ENCODE data around the gene CLSTN2. TPM values are rescaled to one million over a fixed set of nuclear protein-coding genes. Genes with fewer than 3 reads are reported as not detected.

Gene CLSTN2
- total RNA-seq, 1 experiment from 2014 or later, result 0.68 TPM

DNA sequence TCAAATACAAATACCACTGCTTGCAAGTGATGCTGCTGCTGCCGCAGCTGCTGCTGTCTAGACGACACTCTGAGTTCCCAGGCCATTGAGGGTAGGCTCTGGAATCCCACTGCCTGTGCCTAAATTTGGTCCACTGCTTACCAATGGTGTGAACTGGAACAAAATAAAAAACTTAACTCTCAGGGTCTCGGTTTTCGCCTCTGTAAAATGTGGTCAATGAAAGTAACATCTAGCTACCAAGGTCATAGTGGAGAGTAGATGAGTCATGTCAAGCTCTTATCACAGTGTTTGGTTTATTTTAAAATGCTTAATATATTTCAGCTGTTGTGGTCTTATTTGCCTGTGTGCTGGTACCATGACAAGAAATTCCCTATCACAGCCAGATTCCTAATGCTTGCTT is 299.3 kb downstream of the CLSTN2 start:
- Histone ChIP-seq H3K27me3 (ENCODE audit: insufficient read depth, low read length) (no peaks in the 10 kb centered on the region), H2AFZ (ENCODE audit: low read length) (no peak overlapping the region), H3K9me3 (ENCODE audit: control insufficient read depth, low read depth, low read length) (peaks cover 1% of the 10 kb centered on the region), H4K8ac (replicated peaks; ENCODE audit: insufficient read length, low read depth, low read length) (no peak overlapping the region), H3K4me2 (ENCODE audit: insufficient read depth, insufficient read length, low read length) (no peak overlapping the region), H3K18ac (ENCODE audit: insufficient read length, low read depth, low read length) (no peak overlapping the region), H4K20me1 (ENCODE audit: control insufficient read depth, insufficient read depth, insufficient read length) (no peaks in the 10 kb centered on the region), H4K91ac (ENCODE audit: insufficient read length, low read depth, low read length) (no peak overlapping the region), H3K4ac (ENCODE audit: low read depth, low read length) (no peak overlapping the region), H3T11ph (ENCODE audit: low read length) (no peak overlapping the region), H3K23me2 (ENCODE audit: insufficient read length, low read depth, low read length, poor library complexity, severe bottlenecking) (no peaks in the 10 kb centered on the region), H2BK20ac (ENCODE audit: low read depth, low read length, poor library complexity, severe bottlenecking) (no peak overlapping the region), H3K4me1 (ENCODE audit: insufficient read depth, low read length) (no peaks in the 10 kb centered on the region), H3K14ac (ENCODE audit: insufficient read depth, low read length) (no peak overlapping the region), H2AK5ac (ENCODE audit: insufficient read length, low read length) (no peak overlapping the region), H2BK5ac (ENCODE audit: insufficient read length, low read length) (no peak overlapping the region), H3K27ac (ENCODE audit: insufficient read length, low read depth, low read length) (no peak overlapping the region), H3K79me1 (ENCODE audit: insufficient read depth, low read depth, low read length, poor library complexity, severe bottlenecking) (no peaks in the 10 kb centered on the region), H3K79me2 (ENCODE audit: insufficient read depth, low read length) (no peaks in the 10 kb centered on the region), H4K5ac (ENCODE audit: insufficient read length, low read depth, low read length) (no peak overlapping the region), H2BK12ac (ENCODE audit: insufficient read length, low read depth, low read length) (no peak overlapping the region), H3K23ac (ENCODE audit: insufficient read length, low read depth, low read length) (no peak overlapping the region), H3K9ac (ENCODE audit: extremely low read depth, insufficient read length, low read length) (no peak overlapping the region), H3K56ac (ENCODE audit: insufficient read length, low read depth, low read length) (no peak overlapping the region), H2BK15ac (ENCODE audit: low read depth, low read length) (no peak overlapping the region), H2BK120ac (ENCODE audit: low read depth, low read length, poor library complexity, severe bottlenecking) (no peak overlapping the region)
- DNase-seq, result no peak
- TF ChIP-seq, protein P1, sequence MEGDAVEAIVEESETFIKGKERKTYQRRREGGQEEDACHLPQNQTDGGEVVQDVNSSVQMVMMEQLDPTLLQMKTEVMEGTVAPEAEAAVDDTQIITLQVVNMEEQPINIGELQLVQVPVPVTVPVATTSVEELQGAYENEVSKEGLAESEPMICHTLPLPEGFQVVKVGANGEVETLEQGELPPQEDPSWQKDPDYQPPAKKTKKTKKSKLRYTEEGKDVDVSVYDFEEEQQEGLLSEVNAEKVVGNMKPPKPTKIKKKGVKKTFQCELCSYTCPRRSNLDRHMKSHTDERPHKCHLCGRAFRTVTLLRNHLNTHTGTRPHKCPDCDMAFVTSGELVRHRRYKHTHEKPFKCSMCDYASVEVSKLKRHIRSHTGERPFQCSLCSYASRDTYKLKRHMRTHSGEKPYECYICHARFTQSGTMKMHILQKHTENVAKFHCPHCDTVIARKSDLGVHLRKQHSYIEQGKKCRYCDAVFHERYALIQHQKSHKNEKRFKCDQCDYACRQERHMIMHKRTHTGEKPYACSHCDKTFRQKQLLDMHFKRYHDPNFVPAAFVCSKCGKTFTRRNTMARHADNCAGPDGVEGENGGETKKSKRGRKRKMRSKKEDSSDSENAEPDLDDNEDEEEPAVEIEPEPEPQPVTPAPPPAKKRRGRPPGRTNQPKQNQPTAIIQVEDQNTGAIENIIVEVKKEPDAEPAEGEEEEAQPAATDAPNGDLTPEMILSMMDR (conservative IDR thresholded peaks at IDR 0.05), result no peak
- H3K4me3 Mint-ChIP-seq, result no peak overlapping the region
- H3K27ac Mint-ChIP-seq, result no peak overlapping the region
- no peaks in the 10 kb centered on the region; the same call in 1 of the 2 replicates for H3K27me3 Mint-ChIP-seq (ENCODE audit: low read depth)
- no CpG with 5 or more reads among the region's 4 CpGs for WGBS (ENCODE audit: extremely low coverage, insufficient read length, low lambda C conversion rate)
- H3K4me1 Mint-ChIP-seq, result no peaks in the 10 kb centered on the region
- H3K9me3 Mint-ChIP-seq, result peaks cover 9% of the 10 kb centered on the region in 2 experiments
- H3K36me3 Mint-ChIP-seq (ENCODE audit: insufficient read depth in 1 of 3, low read depth in 3 of 3), result peaks cover 0 to 17% (median 7%) of the 10 kb centered on the region in 3 experiments; a peak in 6 of 7 replicates

Measured in H9 (cell line).